ENCODE results near the gene CSF1. TPM values are rescaled to one million over a fixed set of nuclear protein-coding genes. Genes with fewer than 3 reads are reported as not detected.

The CSF1 gene
- total RNA-seq, 1 donor from 2014 or later, result 0.89 TPM

DNA sequence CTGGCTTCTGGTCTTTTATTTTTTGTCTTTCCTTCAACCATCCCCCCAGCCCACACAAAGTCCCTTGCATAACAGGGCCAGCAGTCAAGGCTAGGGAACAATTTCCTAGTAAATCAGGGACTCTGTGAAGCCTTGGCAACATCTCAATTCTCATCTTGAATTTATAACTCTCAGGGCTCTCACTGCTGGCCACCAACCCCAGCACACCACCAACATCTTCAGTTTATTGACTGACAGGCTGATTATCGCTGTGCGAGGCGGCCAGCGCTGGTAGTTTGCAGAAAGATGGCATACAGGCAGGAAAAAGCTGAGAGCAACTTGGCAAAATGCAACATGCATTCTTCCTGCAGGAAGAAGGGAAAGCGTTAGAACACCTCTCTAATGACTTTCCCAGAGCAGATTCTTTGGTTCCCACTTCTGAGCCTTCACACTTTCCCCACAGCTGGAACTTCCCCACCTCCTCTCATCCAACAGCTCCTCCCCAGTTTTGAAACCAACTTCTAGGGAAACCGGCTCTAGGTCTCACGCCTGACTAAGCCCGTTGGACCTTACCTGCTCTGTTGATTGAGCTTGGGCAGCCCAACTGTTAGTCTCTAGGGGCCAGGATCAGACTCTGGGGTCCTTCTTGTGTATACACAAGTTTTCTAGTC is 26.3 kb upstream of the CSF1 start:
- Mint-ChIP-seq H3K36me3 (ENCODE audit: insufficient read depth) (no peaks in the 10 kb centered on the region), H3K27me3 (peaks cover 49% of the 10 kb centered on the region), H3K4me3 (ENCODE audit: low read depth) (no peak overlapping the region), H3K27ac (no peak overlapping the region), H3K9me3 (ENCODE audit: low read depth) (no peaks in the 10 kb centered on the region), H3K4me1 (ENCODE audit: low read depth) (peaks cover 6% of the 10 kb centered on the region)
- DNase-seq (ENCODE audit: low spot score, unreplicated experiment), result no peak
- TF ChIP-seq CTCF (IDR thresholded peaks at IDR 0.05; ENCODE audit: unreplicated experiment), result no peak

DNA sequence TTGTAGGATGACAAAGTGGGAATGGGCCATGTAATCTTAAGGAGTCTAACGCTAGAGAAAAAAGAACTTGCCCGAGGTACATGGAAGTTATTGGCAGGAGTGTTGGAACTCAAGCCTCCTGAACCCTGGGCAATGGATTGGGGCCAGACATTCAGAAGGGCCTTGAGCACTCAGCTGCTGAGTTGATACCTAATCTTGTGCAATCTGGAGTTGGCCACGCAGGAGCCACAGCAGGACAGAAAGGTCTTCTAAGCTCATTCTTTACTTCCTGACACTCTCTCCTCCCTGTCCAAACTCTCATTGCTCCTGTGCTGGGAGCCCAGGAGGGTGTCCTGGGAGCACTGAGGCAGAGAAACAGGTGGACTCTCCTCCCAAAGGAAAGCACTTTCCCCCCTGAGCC is 25.1 kb upstream of the CSF1 start:
- no peak for DNase-seq (ENCODE audit: low spot score, unreplicated experiment)
- Mint-ChIP-seq H3K27me3 (peaks cover 49% of the 10 kb centered on the region), H3K9me3 (ENCODE audit: low read depth) (no peaks in the 10 kb centered on the region), H3K4me1 (ENCODE audit: low read depth) (peaks cover 6% of the 10 kb centered on the region), H3K4me3 (ENCODE audit: low read depth) (no peak overlapping the region), H3K36me3 (ENCODE audit: insufficient read depth) (no peaks in the 10 kb centered on the region), H3K27ac (no peak overlapping the region)
- no peak for TF ChIP-seq CTCF (IDR thresholded peaks at IDR 0.05; ENCODE audit: unreplicated experiment)

- DNase-seq (ENCODE audit: low spot score, unreplicated experiment), result no peak
- H3K36me3 Mint-ChIP-seq (ENCODE audit: insufficient read depth), result no peaks in the 10 kb centered on the region
- H3K4me3 Mint-ChIP-seq (ENCODE audit: low read depth), result no peak overlapping the region
- TF ChIP-seq CTCF (IDR thresholded peaks at IDR 0.05; ENCODE audit: unreplicated experiment), result no peak
- peaks cover 6% of the 10 kb centered on the region for H3K4me1 Mint-ChIP-seq (ENCODE audit: low read depth)
- peaks cover 56% of the 10 kb centered on the region for H3K27me3 Mint-ChIP-seq
- H3K9me3 Mint-ChIP-seq (ENCODE audit: low read depth), result no peaks in the 10 kb centered on the region
- no peak overlapping the region for H3K27ac Mint-ChIP-seq
Measured at GRCh38 chr1:109886827-109887226, 23.8 kb upstream of the CSF1 start.

DNA sequence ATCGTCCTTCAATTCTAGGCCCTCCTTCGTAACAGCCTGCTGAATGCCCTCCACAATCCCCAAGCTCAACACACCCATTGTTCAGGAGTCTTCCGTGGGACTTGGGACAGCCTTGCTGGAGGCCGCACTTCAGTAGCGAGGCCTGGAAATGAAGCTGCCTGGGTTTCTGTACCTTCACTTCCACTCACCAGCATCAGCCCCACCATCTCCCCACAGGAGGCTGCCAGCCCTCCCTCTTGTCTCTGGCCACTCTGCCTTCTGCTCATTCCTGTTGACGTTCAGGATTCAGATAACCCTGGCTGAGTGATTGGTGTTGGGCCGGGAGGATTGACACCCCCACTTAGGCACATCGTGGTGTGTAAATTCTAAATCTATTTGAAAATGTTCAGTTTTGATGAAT is 23.4 kb upstream of the CSF1 start:
- H3K27ac Mint-ChIP-seq, result no peak overlapping the region
- peaks cover 55% of the 10 kb centered on the region for H3K27me3 Mint-ChIP-seq
- no peak for TF ChIP-seq CTCF (IDR thresholded peaks at IDR 0.05; ENCODE audit: unreplicated experiment)
- no peaks in the 10 kb centered on the region for H3K36me3 Mint-ChIP-seq (ENCODE audit: insufficient read depth)
- peaks cover 6% of the 10 kb centered on the region for H3K4me1 Mint-ChIP-seq (ENCODE audit: low read depth)
- no peak for DNase-seq (ENCODE audit: low spot score, unreplicated experiment)
- H3K9me3 Mint-ChIP-seq (ENCODE audit: low read depth), result no peaks in the 10 kb centered on the region
- no peak overlapping the region for H3K4me3 Mint-ChIP-seq (ENCODE audit: low read depth)

GRCh38 chr1:109887884-109888283 is 22.8 kb upstream of the CSF1 start:
- no peaks in the 10 kb centered on the region for H3K9me3 Mint-ChIP-seq (ENCODE audit: low read depth)
- peaks cover 4% of the 10 kb centered on the region for H3K4me1 Mint-ChIP-seq (ENCODE audit: low read depth)
- no peak overlapping the region for H3K4me3 Mint-ChIP-seq (ENCODE audit: low read depth)
- H3K27me3 Mint-ChIP-seq, result peaks cover 55% of the 10 kb centered on the region
- no peak for DNase-seq (ENCODE audit: low spot score, unreplicated experiment)
- no peak overlapping the region for H3K27ac Mint-ChIP-seq
- TF ChIP-seq CTCF (IDR thresholded peaks at IDR 0.05; ENCODE audit: unreplicated experiment), result no peak
- no peaks in the 10 kb centered on the region for H3K36me3 Mint-ChIP-seq (ENCODE audit: insufficient read depth)
